ENCODE data around the gene KLHDC1.
A peak's percentile ranks its signal among the peaks of the same experiment; 100 is the strongest.

The KLHDC1 gene

DNA sequence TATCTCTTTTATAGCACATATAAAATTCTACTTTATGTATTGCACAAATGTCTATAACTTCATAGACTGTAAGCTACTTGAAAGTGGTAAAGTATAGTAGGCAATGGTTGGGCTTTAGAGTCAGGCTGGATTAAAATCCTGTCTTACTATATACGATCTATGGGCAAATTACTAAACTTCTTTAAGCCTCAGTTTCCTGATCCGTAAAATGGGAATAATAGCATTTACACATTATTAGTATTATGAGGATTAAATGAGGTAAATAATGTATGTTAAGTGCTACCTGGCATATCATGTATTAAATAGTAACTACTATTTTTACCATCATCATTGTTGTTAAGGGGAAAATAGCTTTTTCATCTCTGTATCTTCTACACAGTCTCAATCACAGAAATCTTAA, 19.3 kb upstream of the KLHDC1 start:
- Histone ChIP-seq H3K4me1 (no peaks in the 10 kb centered on the region), H3K9me3 (no peaks in the 10 kb centered on the region), H3K27me3 (no peaks in the 10 kb centered on the region), H3K4me3 (ENCODE audit: low read depth, low read length) (no peak overlapping the region), H3K36me3 (peaks cover 39% of the 10 kb centered on the region)
- DNase-seq, result no peak
- TF ChIP-seq, protein P1, sequence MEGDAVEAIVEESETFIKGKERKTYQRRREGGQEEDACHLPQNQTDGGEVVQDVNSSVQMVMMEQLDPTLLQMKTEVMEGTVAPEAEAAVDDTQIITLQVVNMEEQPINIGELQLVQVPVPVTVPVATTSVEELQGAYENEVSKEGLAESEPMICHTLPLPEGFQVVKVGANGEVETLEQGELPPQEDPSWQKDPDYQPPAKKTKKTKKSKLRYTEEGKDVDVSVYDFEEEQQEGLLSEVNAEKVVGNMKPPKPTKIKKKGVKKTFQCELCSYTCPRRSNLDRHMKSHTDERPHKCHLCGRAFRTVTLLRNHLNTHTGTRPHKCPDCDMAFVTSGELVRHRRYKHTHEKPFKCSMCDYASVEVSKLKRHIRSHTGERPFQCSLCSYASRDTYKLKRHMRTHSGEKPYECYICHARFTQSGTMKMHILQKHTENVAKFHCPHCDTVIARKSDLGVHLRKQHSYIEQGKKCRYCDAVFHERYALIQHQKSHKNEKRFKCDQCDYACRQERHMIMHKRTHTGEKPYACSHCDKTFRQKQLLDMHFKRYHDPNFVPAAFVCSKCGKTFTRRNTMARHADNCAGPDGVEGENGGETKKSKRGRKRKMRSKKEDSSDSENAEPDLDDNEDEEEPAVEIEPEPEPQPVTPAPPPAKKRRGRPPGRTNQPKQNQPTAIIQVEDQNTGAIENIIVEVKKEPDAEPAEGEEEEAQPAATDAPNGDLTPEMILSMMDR (IDR thresholded peaks at IDR 0.05; ENCODE audit: low read depth, low read length), result no peak

DNA sequence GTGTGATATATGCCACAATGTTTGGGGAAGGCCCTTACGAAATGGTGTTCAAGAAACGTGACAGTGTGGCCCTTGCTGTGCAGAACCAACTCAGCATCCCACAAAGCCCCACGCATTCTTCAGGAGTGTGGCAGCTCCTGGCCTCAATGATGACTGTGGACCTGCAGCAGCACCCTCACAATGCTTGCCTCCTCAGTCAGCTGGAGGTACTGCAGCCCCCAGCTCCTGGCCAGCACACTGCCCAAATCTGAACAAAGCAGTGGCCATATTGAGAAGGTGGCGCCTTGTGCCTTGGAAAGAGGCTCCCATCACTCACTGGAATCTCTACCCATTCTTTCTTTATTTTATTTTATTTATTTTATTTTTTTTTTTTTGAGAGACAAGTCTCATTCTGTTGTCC, 15.3 kb upstream of the KLHDC1 start:
- H3K4me1 ChIP-seq, result no peaks in the 10 kb centered on the region
- TF ChIP-seq, protein P1 (IDR thresholded peaks at IDR 0.05; ENCODE audit: low read depth, low read length), result no peak
- DNase-seq, result no peak
- H3K4me3 ChIP-seq (ENCODE audit: low read depth, low read length), result no peak overlapping the region
- H3K9me3 ChIP-seq, result no peaks in the 10 kb centered on the region
- no peaks in the 10 kb centered on the region for H3K27me3 ChIP-seq
- peaks cover 60% of the 10 kb centered on the region for H3K36me3 ChIP-seq

DNA sequence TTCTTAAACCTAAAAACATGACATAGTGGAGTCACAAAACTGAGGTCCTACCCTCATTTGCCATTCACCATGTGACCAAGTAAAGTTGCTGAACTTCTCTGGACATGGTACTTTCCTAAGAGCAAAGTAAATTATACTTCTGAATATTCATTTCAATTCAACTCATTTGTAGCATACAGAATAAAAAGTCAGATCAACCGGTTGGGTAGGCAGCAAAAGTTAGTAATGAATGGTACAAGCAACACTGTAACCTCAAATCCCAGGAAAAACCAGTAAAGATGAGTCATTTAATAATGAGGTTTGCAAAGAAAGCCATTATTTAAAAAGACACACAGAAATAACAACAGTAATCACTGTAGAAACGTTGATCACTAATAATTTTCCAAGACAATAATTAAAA, 13.6 kb upstream of the KLHDC1 start:
- Histone ChIP-seq H3K27me3 (no peaks in the 10 kb centered on the region), H3K4me1 (no peaks in the 10 kb centered on the region), H3K36me3 (peaks cover 65% of the 10 kb centered on the region), H3K4me3 (ENCODE audit: low read depth, low read length) (no peak overlapping the region), H3K9me3 (no peaks in the 10 kb centered on the region)
- no peak for DNase-seq
- TF ChIP-seq, protein P1 (IDR thresholded peaks at IDR 0.05; ENCODE audit: low read depth, low read length), result no peak

DNA sequence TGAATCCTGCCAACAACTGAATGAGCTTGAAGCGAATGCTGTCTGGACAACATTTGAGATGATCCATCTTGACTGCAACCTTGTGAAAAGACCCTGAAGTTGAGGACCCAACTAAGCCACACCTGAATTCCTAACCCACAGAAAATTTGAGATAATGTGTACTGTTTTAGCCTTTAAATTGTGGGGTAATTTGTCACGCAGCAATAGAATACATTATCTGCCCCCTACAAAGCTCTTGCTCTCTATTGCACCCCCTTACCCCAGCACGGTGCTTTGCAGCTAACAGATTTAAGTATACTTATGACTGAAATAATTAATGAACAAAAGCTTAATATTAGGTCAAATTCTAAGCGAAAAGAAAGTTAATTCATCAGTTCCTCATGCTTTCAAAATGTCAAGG, 6.5 kb upstream of the KLHDC1 start:
- H3K27me3 ChIP-seq, result no peaks in the 10 kb centered on the region
- H3K4me1 ChIP-seq, result peaks cover 5% of the 10 kb centered on the region; the same call in 1 of the 2 replicates
- H3K9me3 ChIP-seq, result no peaks in the 10 kb centered on the region
- TF ChIP-seq, protein P1 (IDR thresholded peaks at IDR 0.05; ENCODE audit: low read depth, low read length), result no peak
- H3K4me3 ChIP-seq (ENCODE audit: low read depth, low read length), result no peak overlapping the region
- H3K36me3 ChIP-seq, result peaks cover 19% of the 10 kb centered on the region
- DNase-seq, result no peak

DNA sequence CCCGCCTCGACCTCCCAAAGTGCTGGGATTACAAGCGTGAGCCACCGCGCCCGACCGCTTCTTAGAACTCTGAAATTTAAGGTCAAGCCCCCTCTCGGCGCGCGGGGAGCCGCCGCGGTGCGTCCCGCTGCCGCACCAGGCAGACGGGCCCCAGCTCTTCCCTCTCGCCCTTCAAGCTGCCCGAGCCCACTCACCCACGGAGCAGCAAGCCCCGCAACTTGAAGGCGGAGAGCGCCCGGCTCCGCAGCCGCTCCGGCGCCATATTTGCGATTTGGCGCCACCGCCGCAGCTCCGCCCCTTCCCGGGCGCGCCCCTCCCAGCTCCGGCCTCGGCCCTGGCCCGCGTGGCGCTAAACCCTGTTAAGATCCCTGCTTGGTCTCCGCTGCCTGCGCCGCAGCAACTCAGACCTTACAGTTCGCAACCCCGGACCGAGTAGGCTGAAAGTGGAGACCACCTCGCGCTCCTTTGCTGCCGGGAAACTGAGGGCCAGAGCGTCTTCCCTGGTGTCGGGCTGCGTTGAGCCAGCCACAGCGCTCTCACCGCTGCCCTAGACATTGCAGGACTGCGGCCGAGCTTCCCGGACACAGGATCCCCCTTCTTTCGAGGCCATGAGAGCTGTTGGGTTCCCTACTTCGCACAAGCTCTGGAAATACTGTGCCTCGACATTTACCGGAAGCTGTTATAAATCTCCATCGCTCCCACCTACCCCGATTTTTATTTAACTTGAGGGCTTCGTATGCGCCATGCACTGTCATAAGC, 4.8 kb upstream of the KLHDC1 start, which contains the start of gene POLE2:
POLE2 (minus strand) TSS at position 273 of the 759 bp plus-strand sequence; CDS start at position 262, 11 bp downstream.
- no peaks in the 10 kb centered on the region for H3K27me3 ChIP-seq
- H3K9me3 ChIP-seq, result no peaks in the 10 kb centered on the region
- peak; percentile 90 for DNase-seq
- peaks cover 5% of the 10 kb centered on the region for H3K4me1 ChIP-seq
- peaks cover 6% of the 10 kb centered on the region; the same call in 1 of the 2 replicates for H3K36me3 ChIP-seq
- H3K4me3 ChIP-seq (ENCODE audit: low read depth, low read length), result peak within 1 kb of the TSS; percentile 82
- TF ChIP-seq, protein P1 (IDR thresholded peaks at IDR 0.05; ENCODE audit: low read depth, low read length), result no peak

DNA sequence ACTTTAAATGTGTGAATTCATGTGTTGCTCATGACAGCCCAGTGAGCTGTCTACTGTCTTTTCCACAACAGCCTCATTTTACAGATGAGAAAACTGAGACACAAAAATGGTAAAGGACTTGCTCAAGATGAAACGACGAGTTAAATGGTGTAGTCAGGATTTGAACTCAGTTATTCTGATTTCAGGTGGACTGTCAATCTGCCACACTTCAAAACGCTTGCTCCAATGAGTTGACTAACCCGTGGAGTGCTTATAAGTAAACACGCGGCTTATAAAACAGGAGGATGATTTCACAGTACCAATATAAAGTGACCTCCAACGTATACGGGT, 4.3 kb upstream of the KLHDC1 start:
- DNase-seq, result no peak
- Histone ChIP-seq H3K9me3 (no peaks in the 10 kb centered on the region), H3K4me3 (ENCODE audit: low read depth, low read length) (no peak overlapping the region), H3K36me3 (0 out of 2 replicates have a peak, but pooled peaks cover under 1% of the 10 kb centered on the region), H3K4me1 (peaks cover 5% of the 10 kb centered on the region), H3K27me3 (no peaks in the 10 kb centered on the region)
- TF ChIP-seq, protein P1 (IDR thresholded peaks at IDR 0.05; ENCODE audit: low read depth, low read length), result no peak
